Smooth muscle cell of the pulmonary artery (primary cell): ENCODE measurements around the gene CHFR. TPM values are rescaled to one million over a fixed set of nuclear protein-coding genes. Genes with fewer than 3 reads are reported as not detected.

Experiments used
- total RNA-seq: library from RNA; depleted of rRNA; stranded (reverse); fragments of >200 nt; gene quantifications from 2 replicates; pipeline ENCODE4 v1.2.3, GENCODE V29; 2014

The CHFR gene, protein sequence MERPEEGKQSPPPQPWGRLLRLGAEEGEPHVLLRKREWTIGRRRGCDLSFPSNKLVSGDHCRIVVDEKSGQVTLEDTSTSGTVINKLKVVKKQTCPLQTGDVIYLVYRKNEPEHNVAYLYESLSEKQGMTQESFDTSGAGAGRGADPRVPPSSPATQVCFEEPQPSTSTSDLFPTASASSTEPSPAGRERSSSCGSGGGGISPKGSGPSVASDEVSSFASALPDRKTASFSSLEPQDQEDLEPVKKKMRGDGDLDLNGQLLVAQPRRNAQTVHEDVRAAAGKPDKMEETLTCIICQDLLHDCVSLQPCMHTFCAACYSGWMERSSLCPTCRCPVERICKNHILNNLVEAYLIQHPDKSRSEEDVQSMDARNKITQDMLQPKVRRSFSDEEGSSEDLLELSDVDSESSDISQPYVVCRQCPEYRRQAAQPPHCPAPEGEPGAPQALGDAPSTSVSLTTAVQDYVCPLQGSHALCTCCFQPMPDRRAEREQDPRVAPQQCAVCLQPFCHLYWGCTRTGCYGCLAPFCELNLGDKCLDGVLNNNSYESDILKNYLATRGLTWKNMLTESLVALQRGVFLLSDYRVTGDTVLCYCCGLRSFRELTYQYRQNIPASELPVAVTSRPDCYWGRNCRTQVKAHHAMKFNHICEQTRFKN
- 32.5 and 49.0 TPM in 2 replicates for total RNA-seq

DNA sequence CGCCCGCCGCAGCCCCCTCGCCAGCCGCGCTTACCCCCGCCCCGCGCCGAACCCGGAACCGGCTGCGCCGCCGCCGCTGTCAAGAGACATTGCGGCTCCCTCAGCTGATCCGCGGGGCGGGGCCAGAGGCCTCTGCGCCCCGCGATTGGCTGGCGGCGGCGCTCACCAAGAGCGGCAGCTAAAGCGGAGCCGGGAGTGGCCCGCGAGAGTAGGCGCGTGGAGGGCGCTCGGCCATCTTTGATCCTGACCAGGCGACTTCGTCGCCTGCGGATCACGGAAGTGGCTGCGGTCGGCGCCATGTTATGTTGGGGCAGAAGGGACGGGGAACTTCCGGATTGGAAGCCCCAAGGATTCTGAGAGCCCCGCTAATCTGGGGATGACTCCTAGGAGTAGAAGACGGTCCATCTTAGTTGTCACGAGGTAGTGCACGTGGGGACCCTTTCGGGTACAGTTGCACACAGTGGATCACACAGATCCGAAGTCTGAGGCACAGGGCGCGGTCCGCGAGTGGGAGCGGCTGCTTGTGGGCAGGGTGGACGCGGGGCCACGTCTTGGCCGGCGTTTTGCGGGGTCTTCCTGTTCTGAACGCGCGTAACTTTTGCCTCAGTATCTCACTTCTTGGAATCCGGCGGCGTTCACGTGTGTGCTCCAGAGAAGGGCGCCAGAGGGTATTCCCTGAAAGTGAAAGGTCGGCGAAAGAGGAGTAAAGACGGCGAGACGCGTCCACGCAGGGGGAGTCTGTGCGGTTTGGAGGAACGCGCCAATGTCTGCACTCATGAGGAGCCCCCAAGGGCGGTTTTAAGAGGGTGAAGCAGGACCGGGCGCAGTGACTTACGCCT lies at the start of gene CHFR:
TSS of gene CHFR (minus strand) at position 93 of the 839 bp plus-strand sequence. CDS start 277 bp downstream, outside the sequence.

DNA sequence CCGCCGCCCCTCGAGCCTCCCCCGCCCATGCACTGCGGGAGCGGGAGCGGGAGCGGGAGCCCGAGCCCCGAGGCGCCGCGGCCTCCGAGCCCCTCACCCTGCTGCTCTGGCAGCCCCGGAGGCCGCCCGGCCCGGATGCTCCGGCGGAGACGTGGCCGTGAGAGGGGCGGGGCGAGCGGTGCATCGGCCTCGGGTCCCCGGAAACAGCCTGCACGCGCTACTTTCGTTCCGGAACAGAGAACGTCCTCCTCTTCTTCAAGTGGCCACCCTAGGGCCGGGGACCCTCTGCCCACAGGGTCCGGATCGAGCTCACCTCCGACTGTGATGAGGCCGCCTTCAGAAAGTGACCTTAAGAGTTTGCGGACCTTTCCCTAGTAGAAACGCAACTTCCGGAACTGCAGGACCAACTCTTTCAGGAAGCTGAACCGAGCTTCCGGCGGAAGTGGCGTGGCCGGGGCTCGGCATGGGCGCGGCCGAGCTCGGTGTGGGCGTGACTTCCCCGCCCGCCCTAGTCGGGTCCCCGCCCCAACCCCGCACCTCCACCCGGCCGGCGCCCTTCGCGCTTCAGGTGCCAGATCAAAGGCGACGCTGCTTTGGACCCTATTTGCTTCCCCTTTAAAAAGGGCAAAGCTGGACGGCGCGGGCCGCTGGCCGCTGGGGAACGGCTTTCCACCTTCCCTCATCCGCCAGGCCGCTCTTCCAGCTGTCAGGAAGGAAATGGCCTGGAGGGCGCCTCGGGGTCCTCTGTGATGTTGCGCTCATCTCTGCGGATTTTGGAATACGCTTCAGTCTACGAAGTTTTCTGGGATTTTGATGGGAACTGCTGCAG lies 58.5 kb downstream of the CHFR start, which contains the start of gene GOLGA3:
TSS of gene GOLGA3 (minus strand) at position 164 of the 829 bp plus-strand sequence. CDS start 6,741 bp downstream, outside the sequence.

Other genes with a start within 250 kb of the CHFR start
- gene POLE, start 200.3 kb downstream of the CHFR start, total RNA-seq, result 15.7 and 18.5 TPM in 2 replicates
- gene PXMP2, start 200.0 kb downstream of the CHFR start, total RNA-seq, result 8.1 and 8.9 TPM in 2 replicates
- 24.4 and 38.9 TPM in 2 replicates for gene PGAM5, start 176.8 kb downstream of the CHFR start, total RNA-seq
- 52.3 and 73.0 TPM in 2 replicates for gene ANKLE2, start 125.8 kb downstream of the CHFR start, total RNA-seq
- 210 and 265 TPM in 2 replicates for gene GOLGA3, start 58.7 kb downstream of the CHFR start, total RNA-seq
- 16.1 and 17.3 TPM in 2 replicates for gene ZNF605, start 68.7 kb upstream of the CHFR start, total RNA-seq
- gene ZNF26, start 98.8 kb upstream of the CHFR start, total RNA-seq, result 10.4 and 16.3 TPM in 2 replicates
- 26.0 and 29.6 TPM in 2 replicates for gene ZNF84, start 149.9 kb upstream of the CHFR start, total RNA-seq
- 25.7 and 27.3 TPM in 2 replicates for gene ZNF140, start 193.3 kb upstream of the CHFR start, total RNA-seq
- gene ZNF891, start 242.7 kb upstream of the CHFR start, total RNA-seq, result 1.2 and 1.4 TPM in 2 replicates
- 10.8 and 12.4 TPM in 2 replicates for gene ZNF10, start 243.0 kb upstream of the CHFR start, total RNA-seq